MM.1S (cell line): ENCODE measurements around the gene CD24.
A peak's percentile ranks its signal among the peaks of the same experiment; 100 is the strongest.

Experiments
- DNase-seq: peaks from one replicate; pipeline ENCODE4 v3.0.0-alpha.2; 2015
- H2AFZ ChIP-seq: fragments of 300-600 bp; sonication (generic); 2 replicates; pipeline ENCODE4 v1.6.0; 2016; ENCODE audit warnings: antibody characterized with exemption, low read length
- H3F3A ChIP-seq: fragments of 300-600 bp; sonication (generic); 2 replicates; pipeline ENCODE4 v1.6.1; 2016; ENCODE audit warnings: mild to moderate bottlenecking, antibody characterized with exemption, low read length, moderate library complexity, mixed read lengths; ENCODE audit not compliant: insufficient read depth
- H3K27ac ChIP-seq: fragments of 300-600 bp; sonication (generic); 2 replicates; pipeline ENCODE4 v1.5.1; 2016; ENCODE audit warnings: mild to moderate bottlenecking, low read length
- H3K27me3 ChIP-seq: fragments of 300-600 bp; sonication (generic); replicated peaks from 2 replicates; pipeline ENCODE4 v1.6.0; 2016; ENCODE audit warnings: low read length; ENCODE audit not compliant: insufficient read depth
- H3K36me3 ChIP-seq: fragments of 300-600 bp; sonication (generic); replicated peaks from 2 replicates; pipeline ENCODE4 v1.6.1; 2016; ENCODE audit warnings: mild to moderate bottlenecking, low read length, mixed read lengths; ENCODE audit not compliant: insufficient read depth
- H3K4me1 ChIP-seq: fragments of 300-600 bp; sonication (generic); 2 replicates; pipeline ENCODE4 v1.6.1; 2016; ENCODE audit warnings: low read length, mixed read lengths
- H3K4me2 ChIP-seq: fragments of 300-600 bp; sonication (generic); 2 replicates; pipeline ENCODE4 v1.6.0; 2016; ENCODE audit warnings: low read depth, low read length
- H3K4me3 ChIP-seq: fragments of 300-600 bp; sonication (generic); 2 replicates; pipeline ENCODE4 v1.5.1; 2016; ENCODE audit warnings: low read length, mixed read lengths
- H3K79me2 ChIP-seq: fragments of 300-600 bp; sonication (generic); 2 replicates; pipeline ENCODE4 v1.6.1; 2016; ENCODE audit warnings: mixed run types, low read length, mixed read lengths
- H3K9ac ChIP-seq: fragments of 300-600 bp; sonication (generic); 2 replicates; pipeline ENCODE4 v1.6.1; 2016; ENCODE audit warnings: low read length, mixed read lengths
- H3K9me2 ChIP-seq: fragments of 300-600 bp; sonication (generic); replicated peaks from 2 replicates; pipeline ENCODE4 v1.6.1; 2016; ENCODE audit warnings: mild to moderate bottlenecking, low read length, mixed read lengths; ENCODE audit not compliant: insufficient read depth
- H3K9me3 ChIP-seq: fragments of 300-600 bp; sonication (generic); replicated peaks from 2 replicates; pipeline ENCODE4 v1.6.1; 2016; ENCODE audit warnings: mild to moderate bottlenecking, low read length, mixed read lengths; ENCODE audit not compliant: insufficient read depth
- H4K20me1 ChIP-seq: fragments of 300-600 bp; sonication (generic); 2 replicates; pipeline ENCODE4 v1.6.1; 2016; ENCODE audit warnings: mild to moderate bottlenecking, low read length, moderate library complexity, mixed read lengths; ENCODE audit not compliant: insufficient read depth
- EZH2 ChIP-seq: fragments of 300-600 bp; sonication (generic); optimal IDR thresholded peaks from 2 replicates; pipeline ENCODE3; 2017; ENCODE audit warnings: low read depth, mild to moderate bottlenecking, antibody characterized with exemption, low read length, mixed read lengths
- EZH2phosphoT487 ChIP-seq: fragments of 300-600 bp; sonication (generic); IDR thresholded peaks from 2 replicates; pipeline ENCODE4 v1.6.1; 2018; ENCODE audit warnings: antibody characterized with exemption, low read length
- TF ChIP-seq, protein P1 (sequence below): fragments of 300-600 bp; sonication (generic); IDR thresholded peaks from 2 replicates; pipeline ENCODE4 v1.5.1; 2016; ENCODE audit warnings: antibody characterized with exemption, low read length, mixed read lengths

CD24 gene

DNA sequence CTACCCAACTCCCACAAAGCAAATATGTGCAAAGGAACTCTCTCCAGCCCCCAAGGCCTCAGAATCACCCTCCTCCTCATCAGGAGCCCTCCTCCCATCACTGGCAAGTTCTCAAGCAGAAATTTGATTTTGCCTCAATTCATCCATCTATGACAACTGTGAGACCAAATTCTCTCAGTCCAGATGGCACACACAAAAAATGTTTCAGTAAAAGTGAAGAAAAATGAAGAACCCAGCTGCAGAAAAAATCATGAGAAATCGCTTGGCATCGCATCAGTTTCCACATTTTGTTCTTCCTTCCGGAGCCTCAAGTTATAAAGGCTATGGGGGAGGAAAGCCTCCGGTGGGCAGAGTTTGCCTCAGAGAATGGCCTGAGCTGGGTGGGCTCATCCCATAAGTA, 6.4 kb upstream of the CD24 start:
- Histone ChIP-seq H3K9me2 (no peaks in the 10 kb centered on the region), H4K20me1 (no peaks in the 10 kb centered on the region), H3K9me3 (no peaks in the 10 kb centered on the region), H3K27ac (no peak overlapping the region), H2AFZ (no peak overlapping the region), H3K27me3 (peaks cover 10% of the 10 kb centered on the region), H3K36me3 (no peaks in the 10 kb centered on the region), H3K4me1 (no peaks in the 10 kb centered on the region), H3F3A (no peaks in the 10 kb centered on the region), H3K79me2 (no peaks in the 10 kb centered on the region), H3K4me3 (no peak overlapping the region), H3K9ac (no peak overlapping the region), H3K4me2 (no peak overlapping the region)
- TF ChIP-seq EZH2 (no peak), EZH2phosphoT487 (no peak)
- TF ChIP-seq, protein P1, sequence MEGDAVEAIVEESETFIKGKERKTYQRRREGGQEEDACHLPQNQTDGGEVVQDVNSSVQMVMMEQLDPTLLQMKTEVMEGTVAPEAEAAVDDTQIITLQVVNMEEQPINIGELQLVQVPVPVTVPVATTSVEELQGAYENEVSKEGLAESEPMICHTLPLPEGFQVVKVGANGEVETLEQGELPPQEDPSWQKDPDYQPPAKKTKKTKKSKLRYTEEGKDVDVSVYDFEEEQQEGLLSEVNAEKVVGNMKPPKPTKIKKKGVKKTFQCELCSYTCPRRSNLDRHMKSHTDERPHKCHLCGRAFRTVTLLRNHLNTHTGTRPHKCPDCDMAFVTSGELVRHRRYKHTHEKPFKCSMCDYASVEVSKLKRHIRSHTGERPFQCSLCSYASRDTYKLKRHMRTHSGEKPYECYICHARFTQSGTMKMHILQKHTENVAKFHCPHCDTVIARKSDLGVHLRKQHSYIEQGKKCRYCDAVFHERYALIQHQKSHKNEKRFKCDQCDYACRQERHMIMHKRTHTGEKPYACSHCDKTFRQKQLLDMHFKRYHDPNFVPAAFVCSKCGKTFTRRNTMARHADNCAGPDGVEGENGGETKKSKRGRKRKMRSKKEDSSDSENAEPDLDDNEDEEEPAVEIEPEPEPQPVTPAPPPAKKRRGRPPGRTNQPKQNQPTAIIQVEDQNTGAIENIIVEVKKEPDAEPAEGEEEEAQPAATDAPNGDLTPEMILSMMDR: no peak
- DNase-seq: no peak

DNA sequence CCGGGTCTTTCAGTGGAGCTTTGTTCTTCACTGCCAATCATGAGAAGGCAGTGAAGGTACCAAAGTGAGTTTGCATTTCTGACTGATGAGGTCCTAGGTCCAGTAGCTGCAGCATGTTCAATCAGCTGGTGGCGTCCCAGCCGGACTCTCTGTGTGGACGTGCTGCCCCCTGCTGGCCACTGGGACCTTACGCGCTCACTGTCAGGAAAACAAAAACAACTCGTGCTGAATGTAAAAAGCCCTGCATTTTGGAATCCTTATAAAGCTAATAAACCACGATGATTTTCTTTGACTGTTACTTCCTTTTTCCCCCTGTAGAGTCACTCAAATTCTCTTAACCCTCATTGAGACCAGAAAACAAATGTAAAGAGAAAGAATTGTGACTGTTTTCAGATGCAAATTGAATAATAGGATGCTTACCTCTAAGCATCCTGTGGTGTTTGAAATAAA, 4.9 kb upstream of the CD24 start:
- Histone ChIP-seq H3F3A (no peaks in the 10 kb centered on the region), H3K79me2 (no peaks in the 10 kb centered on the region), H3K36me3 (no peaks in the 10 kb centered on the region), H2AFZ (no peak overlapping the region), H3K4me3 (no peak overlapping the region), H3K9me3 (no peaks in the 10 kb centered on the region), H3K27ac (no peak overlapping the region), H3K9me2 (no peaks in the 10 kb centered on the region), H4K20me1 (no peaks in the 10 kb centered on the region), H3K9ac (no peak overlapping the region), H3K4me1 (no peaks in the 10 kb centered on the region), H3K27me3 (peaks cover 15% of the 10 kb centered on the region), H3K4me2 (peak overlapping the region; percentile 9; the same call in 1 of the 2 replicates)
- TF ChIP-seq, protein P1: peak; percentile 94
- no peak for TF ChIP-seq EZH2
- DNase-seq: peak; percentile 75

DNA sequence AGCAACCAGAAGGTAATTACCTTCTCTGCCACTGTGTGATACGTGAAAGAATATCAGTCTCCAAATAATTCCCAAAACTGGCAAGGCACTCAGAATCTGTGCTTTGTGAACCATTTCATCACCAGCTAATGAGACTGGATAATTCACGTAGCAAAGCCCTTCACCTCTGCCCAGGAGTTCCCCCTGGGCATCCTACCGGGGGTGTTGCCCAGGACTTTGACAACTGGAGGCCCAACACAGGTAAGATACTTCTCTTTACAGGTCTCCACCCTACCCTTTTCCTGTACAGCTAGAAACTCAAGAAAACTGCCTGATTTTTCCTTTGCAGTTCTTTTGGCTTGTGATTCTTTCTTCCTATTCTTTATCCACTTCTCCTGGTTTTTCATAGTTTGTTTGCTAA, 2.7 kb upstream of the CD24 start:
- Histone ChIP-seq H3K27me3 (peaks cover 36% of the 10 kb centered on the region), H3K4me2 (no peak overlapping the region), H2AFZ (no peak overlapping the region), H3K9ac (no peak overlapping the region), H3K9me2 (no peaks in the 10 kb centered on the region), H3K4me1 (no peaks in the 10 kb centered on the region), H3K9me3 (no peaks in the 10 kb centered on the region), H3K27ac (no peak overlapping the region), H3K36me3 (no peaks in the 10 kb centered on the region), H3K79me2 (no peaks in the 10 kb centered on the region), H4K20me1 (no peaks in the 10 kb centered on the region), H3F3A (no peaks in the 10 kb centered on the region), H3K4me3 (no peak overlapping the region)
- TF ChIP-seq EZH2phosphoT487 (no peak), EZH2 (no peak)
- TF ChIP-seq, protein P1: no peak
- no peak for DNase-seq
